Neural cell (in vitro differentiated cells): ENCODE measurements around the gene HERC3.

Source experiments
- CTCF ChIP-seq: fragments of 450-650 bp; IDR thresholded peaks from 2 replicates; pipeline ENCODE4 v1.5.1; 2014; ENCODE audit warnings: antibody characterized with exemption, mild to moderate bottlenecking, moderate library complexity; ENCODE audit not compliant: poor library complexity, severe bottlenecking
- EP300 ChIP-seq: fragments of 450-650 bp; conservative IDR thresholded peaks from 2 replicates; pipeline ENCODE4 v1.6.1; 2014; ENCODE audit warnings: antibody characterized with exemption, mild to moderate bottlenecking, moderate library complexity; ENCODE audit not compliant: poor library complexity, severe bottlenecking
- EZH2 ChIP-seq: fragments of 200-600, 300-800 bp; shearing (Covaris generic), sonication (generic); IDR thresholded peaks from 2 replicates; pipeline ENCODE4 v1.6.1; 2014; ENCODE audit warnings: antibody characterized with exemption, low read length, borderline replicate concordance, mild to moderate bottlenecking; ENCODE audit not compliant: insufficient read depth, poor library complexity, severe bottlenecking
- REST ChIP-seq: IDR thresholded peaks from 2 replicates; pipeline ENCODE4 v1.6.1; 2012; ENCODE audit warnings: borderline replicate concordance
- TAF1 ChIP-seq: IDR thresholded peaks from 2 replicates; pipeline ENCODE4 v1.6.1; 2012; ENCODE audit warnings: low read depth

DNA sequence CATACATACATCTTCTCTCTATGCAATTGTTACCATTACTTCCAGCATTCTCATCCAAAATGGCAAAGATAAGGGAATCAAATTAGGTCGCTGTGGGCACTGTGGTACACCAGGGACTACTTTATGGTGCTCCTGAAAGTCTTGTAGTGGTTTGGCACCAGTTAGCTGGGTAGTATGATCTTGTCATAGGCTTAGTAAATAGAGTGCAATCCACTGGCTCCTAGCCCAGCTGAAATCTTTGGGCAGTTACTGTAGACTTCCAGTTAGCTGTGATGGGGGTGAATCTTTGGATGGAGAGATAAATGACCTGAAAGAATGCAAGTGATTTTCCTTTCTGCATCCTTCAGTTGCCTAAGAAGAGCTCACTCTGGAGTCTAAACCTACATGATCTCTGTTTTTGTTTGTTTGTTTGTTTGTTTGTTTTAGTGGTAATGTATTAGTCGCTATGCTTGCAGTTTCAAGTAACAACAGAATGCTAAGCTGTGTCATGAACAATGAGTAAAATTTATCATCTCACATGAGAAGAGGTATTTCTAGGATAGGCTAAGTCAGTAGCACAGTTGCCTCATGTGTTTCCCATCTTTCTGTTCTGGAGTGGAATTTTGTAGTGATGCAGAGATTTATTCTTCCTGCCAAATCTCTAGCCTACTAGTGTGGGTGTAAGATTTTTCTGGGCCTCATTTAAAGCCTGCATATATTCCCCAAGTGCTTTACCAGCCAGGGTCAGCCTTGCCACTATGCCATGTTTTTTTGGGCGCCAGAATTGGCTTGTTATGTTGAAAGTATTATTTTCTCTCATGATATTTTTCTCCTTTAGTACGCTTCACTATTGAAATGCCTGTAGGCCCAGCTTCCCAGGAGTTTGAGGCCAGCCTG lies 24.2 kb downstream of the HERC3 start:
- TF ChIP-seq CTCF = no peak
- TF ChIP-seq TAF1 = no peak
- TF ChIP-seq EP300 = no peak
- TF ChIP-seq REST = no peak
- TF ChIP-seq EZH2 = no peak
